T-cell (primary cell): ENCODE results near the gene KCNE2. TPM values are rescaled to one million over a fixed set of nuclear protein-coding genes. Genes with fewer than 3 reads are reported as not detected.

ENCODE experiments used
- ATAC-seq, 4 experiments: fragments of 200-7000 bp in 3 of 4; fragments of 150-1000 bp in 1 of 4; cut with Tn5 transposase; replicated peaks in 1 of 4; 1 replicate in 3 of 4; 2 replicates in 1 of 4; pipeline ENCODE4 v1.10.0; 2021; ENCODE audit warnings: moderate library complexity in 3 of 4, mild to moderate bottlenecking in 2 of 4, moderate number of reproducible peaks in 1 of 4
- CTCF ChIA-PET, 2 donors: fragments of 300-600 bp; sonication (Branson Sonifier 250); formaldehyde crosslinking; loops; one replicate each; lab custom pipeline; 2022; ENCODE audit warnings: antibody characterized with exemption in 2 of 2; lab: Charles Lee
- POLR2A ChIA-PET, 2 donors: fragments of 300-600 bp; sonication (Branson Sonifier 250); formaldehyde crosslinking; loops; one replicate each; lab custom pipeline; 2022; ENCODE audit warnings: antibody characterized with exemption in 2 of 2; lab: Charles Lee
- DNase-seq, 35 experiments: peaks; one replicate each; pipeline versions ENCODE4 v3.0.0 to v3.0.0-alpha.2; 2013 to 2023
- H3K27ac ChIP-seq: one replicate; pipeline ENCODE4 v1.5.1; 2013; ENCODE audit warnings: low read length
- H3K27me3 ChIP-seq, 2 experiments: replicated peaks in 1 of 2; 1 replicate in 1 of 2; 2 replicates in 1 of 2; pipeline versions ENCODE4 v1.6.1 to v1.7.0; 2013; ENCODE audit warnings: low read length in 1 of 2, mixed read lengths in 1 of 2; ENCODE audit not compliant: control insufficient read depth in 2 of 2, insufficient read depth in 2 of 2; ENCODE audit errors: extremely low read depth in 1 of 2
- H3K36me3 ChIP-seq, 2 donors: 1 replicate in 1 of 2; 2 replicates in 1 of 2; pipeline versions ENCODE4 v1.6.1 to v1.7.0; 2013; ENCODE audit warnings: low read length in 1 of 2; ENCODE audit not compliant: control insufficient read depth in 2 of 2, insufficient read depth in 1 of 2; ENCODE audit errors: extremely low read depth in 1 of 2
- H3K4me1 ChIP-seq, 2 experiments: 1 replicate in 1 of 2; 2 replicates in 1 of 2; pipeline versions ENCODE4 v1.6.1 to v1.7.0; 2013; ENCODE audit warnings: low read length in 2 of 2, mixed read lengths in 1 of 2; ENCODE audit not compliant: insufficient read depth in 2 of 2, control insufficient read depth in 1 of 2; ENCODE audit errors: extremely low read depth in 1 of 2
- H3K4me3 ChIP-seq, 2 donors: 1 replicate in 1 of 2; 2 replicates in 1 of 2; pipeline versions ENCODE4 v1.5.1 to v1.7.0; 2013; ENCODE audit warnings: mild to moderate bottlenecking in 2 of 2, low read length in 1 of 2, moderate library complexity in 1 of 2; ENCODE audit not compliant: control insufficient read depth in 1 of 2; ENCODE audit errors: extremely low read depth in 1 of 2
- H3K9me3 ChIP-seq: 2 replicates; pipeline ENCODE4 v1.7.0; 2013
- H3K27ac Mint-ChIP-seq, 2 donors: one replicate each; pipeline ENCODE4 v1.8.0; 2020 to 2021; ENCODE audit warnings: mild to moderate bottlenecking in 2 of 2, mixed read lengths in 2 of 2
- H3K27me3 Mint-ChIP-seq, 2 donors: one replicate each; pipeline ENCODE4 v1.8.0; 2021 to 2022; ENCODE audit warnings: mixed read lengths in 2 of 2
- H3K36me3 Mint-ChIP-seq: one replicate; pipeline ENCODE4 v1.8.0; 2021; ENCODE audit warnings: mixed read lengths
- H3K4me1 Mint-ChIP-seq, 3 donors: one replicate each; pipeline ENCODE4 v1.8.0; 2020 to 2022; ENCODE audit warnings: mixed read lengths in 3 of 3, mild to moderate bottlenecking in 1 of 3
- H3K4me3 Mint-ChIP-seq, 3 donors: one replicate each; pipeline ENCODE4 v1.8.0; 2020 to 2022; ENCODE audit warnings: mild to moderate bottlenecking in 3 of 3, mixed read lengths in 3 of 3, moderate library complexity in 3 of 3
- H3K9me3 Mint-ChIP-seq, 3 donors: one replicate each; pipeline ENCODE4 v1.8.0; 2020 to 2022; ENCODE audit warnings: mixed read lengths in 3 of 3
- WGBS: methylation state at CpG from one replicate; pipeline ENCODE4 v1.1.5; 2013; ENCODE audit warnings: missing lambda C conversion rate; ENCODE audit not compliant: insufficient coverage; 5-methylcytosine and 5-hydroxymethylcytosine counted together
- total RNA-seq, 35 experiments: library from RNA in 6 of 35; stranded (reverse) in 6 of 35; fragments of 120-200 nt in 1 of 35; gene quantifications; one replicate each; pipeline versions ENCODE4 v1.2.1 to v1.2.4 and lab custom pipeline; 2013 to 2026

Gene KCNE2
- total RNA-seq, 5 donors from 2014 or later (not counting 1 experiment from before 2014, with no cell fraction given), result 0.25 TPM; not detected in 4

DNA sequence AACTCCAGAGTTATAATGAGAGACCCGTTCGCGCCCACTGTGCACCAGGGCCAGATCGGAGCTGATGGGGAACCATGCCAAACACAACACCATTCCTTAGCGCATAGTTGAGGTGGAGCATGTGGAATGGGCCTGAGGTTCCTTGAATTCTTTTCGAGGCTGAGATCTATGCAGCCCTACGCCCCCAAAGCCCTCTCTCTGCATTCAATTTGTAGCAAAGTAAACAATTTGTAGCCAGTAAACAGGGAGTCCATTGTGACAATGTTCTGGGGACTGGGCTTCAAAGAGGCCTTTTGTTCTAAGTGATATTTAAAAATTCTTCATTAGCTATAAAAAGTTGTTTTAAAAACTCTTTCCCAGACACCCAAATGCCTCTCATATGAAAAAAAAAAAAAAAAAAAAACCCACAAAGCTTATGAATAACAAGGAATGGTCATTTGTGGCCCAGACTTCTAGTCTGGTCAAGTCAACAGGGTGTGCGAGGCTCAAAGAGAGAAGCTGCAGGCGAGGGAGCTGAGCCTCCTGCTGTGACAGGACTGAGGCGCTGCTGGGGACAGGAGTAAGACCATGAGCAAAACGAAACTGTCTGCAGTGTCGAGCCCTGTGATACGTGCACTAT is 30.6 kb upstream of the KCNE2 start:
- Histone ChIP-seq H3K27me3 (peaks cover 0 to 17% of the 10 kb centered on the region in 2 experiments), H3K36me3 (no peaks in the 10 kb centered on the region), H3K9me3 (no peaks in the 10 kb centered on the region), H3K4me3 (no peak overlapping the region), H3K4me1 (no peaks in the 10 kb centered on the region), H3K27ac (no peak overlapping the region)
- no peak for DNase-seq
- no peaks in the 10 kb centered on the region for H3K4me1 Mint-ChIP-seq
- peaks cover under 1 to 7% of the 10 kb centered on the region in 2 donors for H3K27me3 Mint-ChIP-seq
- H3K9me3 Mint-ChIP-seq, result peaks cover 0 to 5% (median 3%) of the 10 kb centered on the region in 3 donors
- 83% methylated on average over 6 of the region's 13 CpGs for WGBS
- ChIA-PET CTCF (interaction anchor here (0.6 to 1.0 kb wide), 2 partner anchors 15 to 1325 kb away, joined by 3 to 4 read pairs; no protein-coding TSS in a partner anchor), POLR2A (interaction anchor here in 1 of 2 donors (0.9 kb wide), 1 partner anchor 727 kb away, joined by 3 read pairs; no protein-coding TSS in a partner anchor)
- no peak overlapping the region for H3K27ac Mint-ChIP-seq
- H3K4me3 Mint-ChIP-seq, result no peak overlapping the region
- ATAC-seq, result no peak
- H3K36me3 Mint-ChIP-seq, result no peaks in the 10 kb centered on the region

DNA sequence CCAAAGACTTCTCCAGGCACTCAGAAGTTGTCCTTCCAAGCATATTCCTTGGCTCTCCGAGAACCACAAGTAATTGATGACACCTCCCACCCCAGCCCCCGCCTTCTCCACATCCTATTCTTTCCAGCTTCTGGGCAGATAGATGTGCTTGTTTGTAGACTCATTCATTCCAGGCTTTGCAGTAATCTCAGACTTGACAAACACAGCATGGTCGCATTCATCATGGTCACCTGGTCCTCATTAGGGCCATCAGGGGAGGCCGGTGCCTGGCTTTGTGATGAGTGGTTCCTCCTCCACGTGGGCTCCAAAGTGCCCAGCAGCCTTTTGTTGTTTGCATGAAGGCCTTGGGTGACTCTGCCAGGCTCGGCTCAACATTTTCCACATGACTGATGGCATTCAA is 28.5 kb upstream of the KCNE2 start:
- Histone ChIP-seq H3K27me3 (peaks cover 0 to 21% of the 10 kb centered on the region in 2 experiments), H3K4me1 (no peaks in the 10 kb centered on the region), H3K27ac (no peak overlapping the region), H3K36me3 (no peaks in the 10 kb centered on the region), H3K4me3 (no peak overlapping the region), H3K9me3 (no peaks in the 10 kb centered on the region)
- Mint-ChIP-seq H3K4me1 (no peaks in the 10 kb centered on the region), H3K27ac (no peak overlapping the region), H3K9me3 (no peaks in the 10 kb centered on the region), H3K27me3 (peaks cover 0 to 7% of the 10 kb centered on the region in 2 donors), H3K4me3 (no peak overlapping the region), H3K36me3 (no peaks in the 10 kb centered on the region)
- POLR2A ChIA-PET, result no interaction called here
- ATAC-seq, result no peak
- CTCF ChIA-PET, result no interaction called here
- WGBS, result 81% methylated on average over 4 of the region's 6 CpGs
- no peak for DNase-seq

DNA sequence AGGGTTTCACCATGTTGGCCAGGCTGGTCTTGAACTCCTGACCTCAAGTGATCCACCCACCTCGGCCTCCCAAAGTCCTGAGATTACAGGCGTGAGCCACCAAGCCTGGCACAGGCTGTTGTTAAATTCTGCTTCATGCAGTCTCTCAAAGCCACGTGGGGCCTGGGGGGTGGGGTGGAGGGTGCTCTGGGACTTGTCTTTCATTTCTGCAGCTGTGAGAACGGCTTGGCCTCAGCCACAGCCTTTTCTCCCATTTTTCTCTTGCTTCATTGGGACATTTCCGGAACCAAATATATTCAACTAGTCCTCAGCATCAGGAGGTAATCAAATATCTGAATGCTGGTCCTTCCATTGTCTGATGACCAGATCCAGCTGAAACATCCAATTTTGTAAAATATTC is 27.6 kb upstream of the KCNE2 start:
- no peak for ATAC-seq
- POLR2A ChIA-PET, result no interaction called here
- H3K4me1 ChIP-seq, result no peaks in the 10 kb centered on the region
- WGBS, result 88% methylated on average over 4 of the region's 5 CpGs
- no peaks in the 10 kb centered on the region for H3K36me3 ChIP-seq
- peaks cover 0 to 18% of the 10 kb centered on the region in 2 experiments for H3K27me3 ChIP-seq
- H3K9me3 Mint-ChIP-seq, result no peaks in the 10 kb centered on the region
- H3K36me3 Mint-ChIP-seq, result no peaks in the 10 kb centered on the region
- CTCF ChIA-PET, result no interaction called here
- DNase-seq, result no peak
- H3K27me3 Mint-ChIP-seq, result peaks cover 0 to 7% of the 10 kb centered on the region in 2 donors
- H3K9me3 ChIP-seq, result no peaks in the 10 kb centered on the region
- H3K27ac ChIP-seq, result no peak overlapping the region
- no peak overlapping the region for H3K27ac Mint-ChIP-seq
- peaks cover 0 to 3% (median 0%) of the 10 kb centered on the region in 3 donors for H3K4me1 Mint-ChIP-seq
- H3K4me3 ChIP-seq, result no peak overlapping the region
- no peak overlapping the region for H3K4me3 Mint-ChIP-seq

DNA sequence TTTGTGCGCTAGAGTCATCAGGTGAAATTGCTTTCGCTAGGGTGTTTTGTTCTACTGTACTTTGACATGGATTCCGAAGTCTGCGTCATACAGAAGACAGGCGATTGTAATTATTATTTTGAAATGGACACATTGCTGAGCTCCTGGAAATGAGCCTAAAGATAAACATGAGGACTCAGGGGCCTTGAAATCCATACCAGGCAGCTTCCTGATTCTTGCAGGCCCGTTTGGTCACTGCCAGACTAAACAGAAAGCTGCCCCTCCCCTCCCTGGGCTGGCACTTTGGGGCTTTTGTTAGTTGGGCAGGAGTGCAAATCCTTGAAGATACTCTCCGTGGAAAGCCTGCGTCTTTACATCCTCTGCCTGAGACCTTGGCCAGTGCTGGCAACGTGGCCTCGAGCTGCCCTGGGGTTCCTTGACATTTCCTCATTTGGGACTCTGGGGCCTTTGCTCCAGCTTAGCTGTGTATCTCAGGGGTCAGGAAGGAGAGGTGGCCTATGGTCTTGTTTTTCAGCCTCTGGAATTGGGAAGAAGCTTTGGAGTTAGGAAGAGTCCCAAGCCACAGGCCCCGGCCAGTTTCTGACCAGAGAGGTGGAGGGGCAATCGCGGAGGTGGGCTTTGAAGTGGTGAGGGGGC is 26.9 kb upstream of the KCNE2 start:
- ATAC-seq (no peak), DNase-seq (no peak)
- Mint-ChIP-seq H3K36me3 (no peaks in the 10 kb centered on the region), H3K27ac (no peak overlapping the region), H3K4me3 (no peak overlapping the region), H3K4me1 (peaks cover 0 to 3% (median 0%) of the 10 kb centered on the region in 3 donors), H3K27me3 (peaks cover 0 to 7% of the 10 kb centered on the region in 2 donors), H3K9me3 (no peaks in the 10 kb centered on the region)
- Histone ChIP-seq H3K9me3 (no peaks in the 10 kb centered on the region), H3K4me1 (no peaks in the 10 kb centered on the region), H3K27ac (no peak overlapping the region), H3K4me3 (no peak overlapping the region), H3K36me3 (no peaks in the 10 kb centered on the region), H3K27me3 (peaks cover 0 to 18% of the 10 kb centered on the region in 2 experiments)
- CTCF ChIA-PET, result no interaction called here
- POLR2A ChIA-PET, result interaction anchor here in 1 of 2 donors (0.6 kb wide), 1 partner anchor 132 kb away, joined by 7 read pairs; no protein-coding TSS in a partner anchor
- 95% methylated on average over 8 of the region's 13 CpGs for WGBS

DNA sequence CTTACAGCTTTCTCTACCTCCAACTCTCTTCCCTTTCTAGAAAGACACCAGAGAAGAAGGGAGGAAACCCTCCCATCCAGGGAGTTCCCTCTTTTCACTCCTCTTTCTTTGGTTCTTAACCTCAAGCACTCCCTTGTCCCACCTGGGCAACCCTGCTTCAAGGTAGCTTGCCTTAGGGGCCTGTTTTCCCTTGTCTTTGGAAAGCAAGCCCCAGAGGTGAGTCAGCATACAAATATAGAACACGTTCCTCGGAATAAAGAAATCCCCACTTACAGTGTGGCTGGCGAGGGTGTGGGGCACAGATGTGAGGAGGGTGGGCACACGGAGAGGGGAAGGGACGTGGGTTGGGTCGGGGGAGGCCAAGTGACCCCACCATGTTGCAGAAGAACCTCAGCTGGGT is 26.1 kb upstream of the KCNE2 start:
- no peaks in the 10 kb centered on the region for H3K4me1 ChIP-seq
- peaks cover 0 to 7% of the 10 kb centered on the region in 2 donors for H3K27me3 Mint-ChIP-seq
- ChIA-PET CTCF (interaction anchor here in 1 of 2 donors (1.2 kb wide), 1 partner anchor 10 kb away, joined by 4 read pairs; no protein-coding TSS in a partner anchor), POLR2A (no interaction called here)
- no peak overlapping the region for H3K27ac Mint-ChIP-seq
- DNase-seq, result no peak
- WGBS, result no CpG with 5 or more reads among the region's 6 CpGs
- H3K4me3 Mint-ChIP-seq, result no peak overlapping the region
- no peaks in the 10 kb centered on the region for H3K36me3 Mint-ChIP-seq
- peaks cover 0 to 3% (median 0%) of the 10 kb centered on the region in 3 donors for H3K4me1 Mint-ChIP-seq
- no peak for ATAC-seq
- no peaks in the 10 kb centered on the region for H3K9me3 ChIP-seq
- no peaks in the 10 kb centered on the region for H3K9me3 Mint-ChIP-seq
- no peaks in the 10 kb centered on the region for H3K36me3 ChIP-seq
- no peak overlapping the region for H3K27ac ChIP-seq
- no peak overlapping the region for H3K4me3 ChIP-seq
- peaks cover 0 to 23% of the 10 kb centered on the region in 2 experiments for H3K27me3 ChIP-seq

DNA sequence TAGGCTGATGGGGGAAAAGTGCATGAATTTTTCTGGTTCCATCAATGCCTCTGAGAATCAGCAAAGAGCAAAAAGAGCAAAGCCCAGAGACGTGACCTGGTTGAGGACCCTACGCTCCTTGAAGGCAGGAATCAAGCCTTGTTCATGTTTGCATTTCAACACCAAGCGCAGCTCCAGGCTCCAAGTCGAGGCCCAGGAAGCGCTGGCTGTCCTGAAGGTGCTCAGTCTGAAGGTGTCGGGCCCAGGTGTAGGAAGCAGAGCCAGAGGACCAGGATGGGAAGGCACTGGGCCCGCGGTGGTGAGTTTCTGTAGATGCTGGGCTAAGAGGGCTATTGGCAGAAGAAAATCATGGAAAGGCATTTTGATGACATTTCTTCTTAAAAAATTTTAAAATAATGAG is 25.6 kb upstream of the KCNE2 start:
- no peaks in the 10 kb centered on the region for H3K36me3 ChIP-seq
- H3K27me3 ChIP-seq, result peaks cover 0 to 24% of the 10 kb centered on the region in 2 experiments
- H3K36me3 Mint-ChIP-seq, result no peaks in the 10 kb centered on the region
- H3K4me3 Mint-ChIP-seq, result no peak overlapping the region
- no peaks in the 10 kb centered on the region for H3K9me3 Mint-ChIP-seq
- ATAC-seq, result no peak
- H3K4me1 ChIP-seq, result no peaks in the 10 kb centered on the region
- H3K27me3 Mint-ChIP-seq, result peaks cover 0 to 7% of the 10 kb centered on the region in 2 donors
- no peak overlapping the region for H3K4me3 ChIP-seq
- 84% methylated on average over 6 of the region's 8 CpGs for WGBS
- no peaks in the 10 kb centered on the region for H3K9me3 ChIP-seq
- H3K27ac Mint-ChIP-seq, result no peak overlapping the region
- peaks cover 0 to 3% (median 0%) of the 10 kb centered on the region in 3 donors for H3K4me1 Mint-ChIP-seq
- ChIA-PET POLR2A (no interaction called here), CTCF (interaction anchor here in 1 of 2 donors (1.2 kb wide), 1 partner anchor 10 kb away, joined by 4 read pairs; no protein-coding TSS in a partner anchor)
- no peak for DNase-seq
- H3K27ac ChIP-seq, result no peak overlapping the region
